Adrenal gland (tissue), 12 donors: ENCODE results near the gene E2F1. TPM values are rescaled to one million over a fixed set of nuclear protein-coding genes. Genes with fewer than 3 reads are reported as not detected.
A peak's percentile ranks its signal among the peaks of the same experiment; 100 is the strongest.

Experiments
- DNase-seq, 7 donors: peaks; one replicate each; pipeline ENCODE4 v3.0.0-alpha.2; 2019 to 2020
- H3K27ac ChIP-seq, 5 donors: fragments of 200-600 bp; sonication (generic) in 4 of 5; 1 replicate in 3 of 5; 2 replicates in 2 of 5; pipeline versions ENCODE4 v1.5.1 to v1.8.0; 2016 to 2020; ENCODE audit warnings: mild to moderate bottlenecking in 1 of 5
- H3K27me3 ChIP-seq: fragments of 200-600 bp; 2 replicates; pipeline ENCODE4 v1.8.0; 2021
- H3K36me3 ChIP-seq, 2 donors: fragments of 200-600 bp; replicated peaks in 1 of 2; 1 replicate in 1 of 2; 2 replicates in 1 of 2; pipeline versions ENCODE4 v1.5.1 to v1.8.0; 2018 to 2022
- H3K4me1 ChIP-seq, 2 donors: fragments of 200-600 bp; replicated peaks in 1 of 2; 1 replicate in 1 of 2; 2 replicates in 1 of 2; pipeline versions ENCODE4 v1.5.1 to v1.8.0; 2018 to 2021
- H3K4me3 ChIP-seq, 4 donors: fragments of 200-600 bp; sonication (generic) in 3 of 4; one replicate each; pipeline ENCODE4 v1.5.1; 2016 to 2018
- H3K9me3 ChIP-seq, 3 donors: fragments of 200-600 bp; sonication (generic) in 1 of 3; replicated peaks in 1 of 3; 1 replicate in 2 of 3; 2 replicates in 1 of 3; pipeline versions ENCODE4 v1.5.1 to v1.8.0; 2016 to 2021
- CTCF ChIP-seq, 6 experiments: fragments of 450-650 bp in 4 of 6; fragments of 200-600 bp in 2 of 6; sonication (generic) in 1 of 6; IDR thresholded peaks; 1 replicate in 5 of 6; 2 replicates in 1 of 6; pipeline versions ENCODE4 v1.5.1 to v1.8.0; 2016 to 2021; ENCODE audit warnings: antibody characterized with exemption in 6 of 6, mild to moderate bottlenecking in 2 of 6, moderate library complexity in 1 of 6
- POLR2A ChIP-seq, 2 donors: fragments of 450-650 bp; IDR thresholded peaks; one replicate each; pipeline ENCODE4 v1.6.1; 2017; ENCODE audit warnings: antibody characterized with exemption in 2 of 2, mild to moderate bottlenecking in 2 of 2, moderate library complexity in 1 of 2
- WGBS, 4 donors: extraction: QIAGEN DNeasy Blood & Tissue Kit in 2 of 4; methylation state at CpG; one replicate each; pipeline versions ENCODE4 v1.1.5 to v1.1.7; 2013 to 2017; 5-methylcytosine and 5-hydroxymethylcytosine counted together
- intact Hi-C, 2 donors: fragments of 100-400 bp; cut with DNase I; formaldehyde crosslinking; loops; one replicate each; pipeline versions ENCODE4 v1.14.1 to v1.15.0; 2022 to 2023
- polyA plus RNA-seq, 3 donors: library from polyadenylated mRNA; stranded (reverse); fragments of 200-250 nt in 2 of 3; fragments of 350-450 nt in 1 of 3; fragmentation: Illumina TruSeq in 1 of 3; extraction: RNeasy Lipid Tissue Mini Kit (QIAGEN cat#74804) in 1 of 3; gene quantifications; one replicate each; pipeline ENCODE4 v1.2.3, GENCODE V29; 2013 to 2014
- total RNA-seq, 9 donors: library from RNA; depleted of rRNA in 4 of 9; stranded (reverse); fragments of >200 nt in 4 of 9; fragments of 120-200 nt in 1 of 9; fragmentation: NEBNext Ultra II Directional in 1 of 9; extraction: Animal tissue kit (Norgen Biotek cat#: 25700) in 1 of 9; gene quantifications; one replicate each; pipeline versions ENCODE4 v1.1.0 to v1.2.4, GENCODE V29; 2013 to 2023
- donor health status: healthy with polysubstance abuse.
- donor health status: Bipolar disorder and iron deficiency.
- donor health status: DM: yes; HTN: yes; CAD: no.
- donor health status: DM: no; HTN: no; CAD: no.
- donor health status: DM: no; HTN: no; CAD: no.
- donor health status: DM: yes; HTN: yes; CAD: no.

E2F1 gene
- total and polyA plus RNA-seq, 12 donors, result 3.0 to 15.7 (median 5.7) TPM

GRCh38 chr20:33663161-33664084, 22.8 kb downstream of the E2F1 start:
- 0 to 3% (median 1%) methylated on average over 1 to 84 of the region's 84 CpGs for WGBS, 4 donors
- no peaks in the 10 kb centered on the region for H3K27me3 ChIP-seq
- peak overlapping the region in 4 of 5 donors; percentile 62 to 91 (median 78) for H3K27ac ChIP-seq
- intact Hi-C loops, result loop anchor here in 1 of 2 donors (5.0 kb wide), 1 partner anchor 211 kb away; no protein-coding TSS in a partner anchor
- H3K4me3 ChIP-seq, result peak overlapping the region; percentile 11 to 75 (median 39)
- H3K36me3 ChIP-seq, result peaks cover 0 to 19% of the 10 kb centered on the region in 2 donors
- no peaks in the 10 kb centered on the region for H3K9me3 ChIP-seq
- H3K4me1 ChIP-seq, result peaks cover 27 to 38% of the 10 kb centered on the region in 2 donors
- TF ChIP-seq POLR2A (IDR thresholded peaks at IDR 0.05) (peak; percentile 54 to 57), CTCF (IDR thresholded peaks at IDR 0.05) (no peak)
- peak; percentile 76 to 86 (median 83) for DNase-seq

- H3K36me3 ChIP-seq, result peaks cover 0 to 31% of the 10 kb centered on the region in 2 donors
- WGBS, 4 donors, result 84 to 96% (median 88%) methylated on average over 8 to 10 of the region's 10 CpGs
- H3K27me3 ChIP-seq, result no peaks in the 10 kb centered on the region
- no peak for TF ChIP-seq POLR2A (IDR thresholded peaks at IDR 0.05)
- no peak for TF ChIP-seq CTCF (IDR thresholded peaks at IDR 0.05)
- H3K9me3 ChIP-seq, result no peaks in the 10 kb centered on the region
- peak within 1 kb of the TSS in 4 of 5 donors; percentile 37 to 91 (median 78) for H3K27ac ChIP-seq
- H3K4me1 ChIP-seq, result peaks cover 16 to 28% of the 10 kb centered on the region in 2 donors
- intact Hi-C loops, result loop anchor here in 1 of 2 donors (5.0 kb wide), 1 partner anchor 210 kb away; no protein-coding TSS in a partner anchor
- H3K4me3 ChIP-seq, result peak within 1 kb of the TSS; percentile 6 to 75 (median 39)
- peak in 1 of 7 donors; percentile 29 for DNase-seq
These were observed 24.0 kb downstream of the E2F1 start, which contains the start of gene C20orf144 for GRCh38 chr20:33662172-33662571. Gene C20orf144, plus strand, starts transcription at chr20:33662327. Its CDS starts 19 bp downstream, at chr20:33662346.

- TF ChIP-seq POLR2A (IDR thresholded peaks at IDR 0.05) (no peak), CTCF (IDR thresholded peaks at IDR 0.05) (no peak)
- Histone ChIP-seq H3K27me3 (no peaks in the 10 kb centered on the region), H3K4me3 (no peak overlapping the region), H3K36me3 (peaks cover 0 to 34% of the 10 kb centered on the region in 2 donors), H3K27ac (no peak overlapping the region), H3K9me3 (no peaks in the 10 kb centered on the region), H3K4me1 (peaks cover 8 to 17% of the 10 kb centered on the region in 2 donors)
- WGBS, 4 donors, result 86 to 94% (median 89%) methylated on average over 5 to 7 of the region's 7 CpGs
- DNase-seq, result peak in 1 of 7 donors; percentile 50
- intact Hi-C loops, result loop anchor here in 1 of 2 donors (5.0 kb wide), 1 partner anchor 208 kb away; no protein-coding TSS in a partner anchor
These were observed 25.5 kb downstream of the E2F1 start for GRCh38 chr20:33660685-33661058.

GRCh38 chr20:33660035-33660684, 26.0 kb downstream of the E2F1 start:
- DNase-seq, result peak in 2 of 7 donors; percentile 26 to 50
- intact Hi-C loops, result loop anchor here in 1 of 2 donors (5.0 kb wide), 1 partner anchor 208 kb away; no protein-coding TSS in a partner anchor
- no peaks in the 10 kb centered on the region for H3K27me3 ChIP-seq

More at GRCh38 chr20:33660035-33660684, 26.0 kb downstream of the E2F1 start:
- 87 to 93% (median 89%) methylated on average over 2 to 21 of the region's 21 CpGs for WGBS, 4 donors
- Histone ChIP-seq H3K36me3 (peaks cover 0 to 34% of the 10 kb centered on the region in 2 donors), H3K27ac (no peak overlapping the region), H3K4me1 (peaks cover 8 to 17% of the 10 kb centered on the region in 2 donors), H3K9me3 (no peaks in the 10 kb centered on the region), H3K4me3 (no peak overlapping the region)
- TF ChIP-seq POLR2A (IDR thresholded peaks at IDR 0.05) (no peak), CTCF (IDR thresholded peaks at IDR 0.05) (no peak)
